Lung (tissue), 12 donors: Measurements from ENCODE around the gene CMSS1. TPM values are rescaled to one million over a fixed set of nuclear protein-coding genes. Genes with fewer than 3 reads are reported as not detected.

Source experiments
- ATAC-seq: fragments of 200-7000 bp; cut with Tn5 transposase; one replicate; pipeline ENCODE4 v1.9.1; 2020; ENCODE audit warnings: moderate number of reproducible peaks; ENCODE audit not compliant: insufficient read depth, low FRiP score
- DNase-seq, 3 donors: peaks; one replicate each; pipeline ENCODE4 v3.0.0-alpha.2; 2013 to 2017
- H3K27ac ChIP-seq, 2 donors: one replicate each; pipeline ENCODE4 v1.5.1; 2013; ENCODE audit warnings: mild to moderate bottlenecking in 2 of 2, moderate library complexity in 2 of 2, control low read depth in 1 of 2, inconsistent platforms in 1 of 2, low read depth in 1 of 2, low read length in 1 of 2
- H3K27me3 ChIP-seq, 3 donors: one replicate each; pipeline ENCODE4 v1.5.1; 2013; ENCODE audit warnings: low read length in 2 of 3; ENCODE audit not compliant: control insufficient read depth in 3 of 3, insufficient read depth in 3 of 3
- H3K36me3 ChIP-seq, 4 donors: one replicate each; pipeline ENCODE4 v1.5.1; 2013; ENCODE audit warnings: low read length in 4 of 4, mild to moderate bottlenecking in 1 of 4, moderate library complexity in 1 of 4; ENCODE audit not compliant: control insufficient read depth in 4 of 4, insufficient read depth in 4 of 4
- H3K4me1 ChIP-seq, 5 donors: one replicate each; pipeline ENCODE4 v1.5.1; 2013; ENCODE audit warnings: low read length in 5 of 5, mild to moderate bottlenecking in 2 of 5, moderate library complexity in 1 of 5; ENCODE audit not compliant: control insufficient read depth in 5 of 5, insufficient read depth in 5 of 5
- H3K4me3 ChIP-seq: one replicate; pipeline ENCODE4 v1.5.1; 2013; ENCODE audit warnings: mild to moderate bottlenecking, control low read depth, moderate library complexity
- H3K9ac ChIP-seq, 2 donors: one replicate each; pipeline ENCODE4 v1.5.1; 2013; ENCODE audit warnings: low read length in 2 of 2, control low read depth in 1 of 2; ENCODE audit not compliant: insufficient read depth in 1 of 2
- H3K9me3 ChIP-seq, 4 donors: one replicate each; pipeline ENCODE4 v1.5.1; 2013; ENCODE audit warnings: low read length in 3 of 4, mild to moderate bottlenecking in 1 of 4, moderate library complexity in 1 of 4; ENCODE audit not compliant: control insufficient read depth in 4 of 4, insufficient read depth in 3 of 4
- WGBS, 2 donors: extraction: QIAGEN DNeasy Blood & Tissue Kit; methylation state at CpG; one replicate each; pipeline ENCODE4 v1.1.7; 2013; 5-methylcytosine and 5-hydroxymethylcytosine counted together
- polyA plus RNA-seq, 2 donors: library from polyadenylated mRNA; stranded (reverse); fragments of 200-250 nt; gene quantifications; one replicate each; pipeline ENCODE4 v1.2.1, GENCODE V29; 2013
- total RNA-seq, 2 donors: library from RNA; depleted of rRNA in 1 of 2; stranded (reverse); fragments of >200 nt in 1 of 2; gene quantifications; one replicate each; pipeline ENCODE4 v1.2.1, GENCODE V29; 2014 to 2021
- TF ChIP-seq, protein P1 (sequence below): IDR thresholded peaks from 2 replicates; pipeline ENCODE4 v1.5.1; 2012; ENCODE audit warnings: mild to moderate bottlenecking; ENCODE audit errors: control extremely low read depth, extremely low read depth
- donor health status: control.
- donor health status: control.
- donor health status: Bipolar disorder and iron deficiency.
- donor health status: healthy.
- donor health status: DM: yes; HTN: yes; CAD: no.

Gene CMSS1
- total and polyA plus RNA-seq, 4 donors = 12.3 to 28.9 (median 22.6) TPM

DNA sequence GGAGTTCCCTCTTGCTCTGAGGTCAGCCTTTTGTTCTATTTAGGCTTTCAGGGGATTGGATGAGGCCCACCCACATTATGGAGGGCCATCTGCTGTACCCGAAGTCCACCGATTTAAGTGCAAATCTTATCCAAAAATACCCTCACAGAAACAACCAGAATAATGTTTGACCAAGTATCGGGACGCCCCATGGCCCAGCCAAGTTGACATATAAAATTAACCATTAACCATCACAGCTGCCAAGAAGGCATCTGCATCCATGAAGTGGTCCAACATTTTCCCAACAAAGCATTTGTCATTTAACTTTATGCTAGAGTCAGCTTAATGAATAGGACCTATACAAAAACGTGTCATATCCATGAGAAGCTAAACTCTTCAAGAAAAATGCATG, 396.9 kb downstream of the CMSS1 start:
- DNase-seq = no peak
- ATAC-seq = no peak
- WGBS, 2 donors = 85 to 96% methylated on average over 5 of the region's 5 CpGs
- Histone ChIP-seq H3K4me3 (no peak overlapping the region), H3K36me3 (no peaks in the 10 kb centered on the region), H3K4me1 (peaks cover 2 to 19% (median 9%) of the 10 kb centered on the region in 5 donors), H3K9ac (no peak overlapping the region), H3K27me3 (no peaks in the 10 kb centered on the region), H3K9me3 (no peaks in the 10 kb centered on the region), H3K27ac (no peak overlapping the region)
- TF ChIP-seq, protein P1, sequence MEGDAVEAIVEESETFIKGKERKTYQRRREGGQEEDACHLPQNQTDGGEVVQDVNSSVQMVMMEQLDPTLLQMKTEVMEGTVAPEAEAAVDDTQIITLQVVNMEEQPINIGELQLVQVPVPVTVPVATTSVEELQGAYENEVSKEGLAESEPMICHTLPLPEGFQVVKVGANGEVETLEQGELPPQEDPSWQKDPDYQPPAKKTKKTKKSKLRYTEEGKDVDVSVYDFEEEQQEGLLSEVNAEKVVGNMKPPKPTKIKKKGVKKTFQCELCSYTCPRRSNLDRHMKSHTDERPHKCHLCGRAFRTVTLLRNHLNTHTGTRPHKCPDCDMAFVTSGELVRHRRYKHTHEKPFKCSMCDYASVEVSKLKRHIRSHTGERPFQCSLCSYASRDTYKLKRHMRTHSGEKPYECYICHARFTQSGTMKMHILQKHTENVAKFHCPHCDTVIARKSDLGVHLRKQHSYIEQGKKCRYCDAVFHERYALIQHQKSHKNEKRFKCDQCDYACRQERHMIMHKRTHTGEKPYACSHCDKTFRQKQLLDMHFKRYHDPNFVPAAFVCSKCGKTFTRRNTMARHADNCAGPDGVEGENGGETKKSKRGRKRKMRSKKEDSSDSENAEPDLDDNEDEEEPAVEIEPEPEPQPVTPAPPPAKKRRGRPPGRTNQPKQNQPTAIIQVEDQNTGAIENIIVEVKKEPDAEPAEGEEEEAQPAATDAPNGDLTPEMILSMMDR = no peak

DNA sequence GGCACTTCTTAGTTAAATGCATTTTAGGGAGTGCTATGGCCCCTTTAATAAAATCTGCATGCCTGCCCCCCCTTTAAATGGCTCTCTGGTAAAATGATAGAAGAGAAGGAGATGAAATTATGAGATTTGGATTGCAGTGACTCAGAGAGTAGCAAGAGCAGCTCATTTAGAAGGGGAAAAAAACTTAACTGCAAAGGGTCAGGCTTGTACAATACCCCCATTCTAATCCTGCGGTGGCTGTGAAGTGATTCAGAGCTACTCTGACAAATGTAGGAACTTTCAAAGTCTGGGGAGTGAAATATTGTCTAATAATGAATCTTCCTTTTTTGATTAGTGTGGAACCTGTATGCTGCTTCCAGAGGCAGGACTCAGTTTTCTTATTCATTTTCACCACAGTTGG, 399.1 kb downstream of the CMSS1 start:
- TF ChIP-seq, protein P1 = no peak
- Histone ChIP-seq H3K36me3 (no peaks in the 10 kb centered on the region), H3K4me3 (no peak overlapping the region), H3K27me3 (no peaks in the 10 kb centered on the region), H3K9me3 (peaks cover 0 to 4% (median 0%) of the 10 kb centered on the region in 4 donors), H3K9ac (no peak overlapping the region), H3K27ac (no peak overlapping the region), H3K4me1 (peaks cover 0 to 3% (median 0%) of the 10 kb centered on the region in 5 donors)
- ATAC-seq = no peak
- no peak for DNase-seq
- 73 to 95% methylated on average over 1 of the region's 1 CpG for WGBS, 2 donors

DNA sequence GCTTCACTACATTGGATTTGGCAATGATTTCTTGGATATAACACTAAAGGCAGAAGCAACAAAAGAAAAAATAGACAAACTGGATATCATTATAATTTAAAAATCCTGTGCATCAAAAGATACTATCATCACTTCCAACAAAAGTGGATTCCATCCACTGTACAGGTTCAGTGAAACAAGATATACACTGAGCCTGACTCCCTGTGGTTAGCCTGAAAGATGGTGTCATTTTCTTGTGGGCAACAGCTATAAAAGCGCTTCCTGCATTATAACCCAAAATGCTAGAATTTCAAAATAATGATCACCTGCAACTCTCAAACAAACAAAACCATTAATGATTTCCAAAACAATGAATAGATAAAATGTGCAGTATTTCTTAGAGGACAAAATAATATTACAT, 403.5 kb downstream of the CMSS1 start:
- Histone ChIP-seq H3K27ac (no peak overlapping the region), H3K4me1 (no peaks in the 10 kb centered on the region), H3K4me3 (no peak overlapping the region), H3K9ac (no peak overlapping the region), H3K9me3 (peaks cover 0 to 4% (median 0%) of the 10 kb centered on the region in 4 donors), H3K27me3 (no peaks in the 10 kb centered on the region), H3K36me3 (no peaks in the 10 kb centered on the region)
- 95 to 97% methylated on average over 1 of the region's 1 CpG for WGBS, 2 donors
- TF ChIP-seq, protein P1 = no peak
- no peak for DNase-seq
- ATAC-seq = no peak

DNA sequence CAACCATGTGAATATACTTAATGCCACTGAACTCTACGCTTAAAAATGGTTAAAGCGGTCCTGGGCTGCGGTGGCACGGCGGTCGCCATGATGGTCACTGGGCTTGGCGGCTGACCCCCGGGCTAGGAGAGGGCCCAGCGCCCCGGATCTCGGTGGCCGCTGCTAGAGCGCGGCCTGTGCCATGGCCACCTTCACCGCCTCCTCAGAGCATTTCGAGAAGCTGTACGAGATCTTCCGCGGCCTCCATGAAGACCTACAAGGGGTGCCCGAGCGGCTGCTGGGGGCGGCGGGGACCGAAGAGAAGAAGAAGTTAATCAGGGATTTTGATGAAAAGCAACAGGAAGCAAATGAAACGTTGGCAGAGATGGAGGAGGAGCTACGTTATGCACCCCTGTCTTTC, 407.5 kb downstream of the CMSS1 start:
- WGBS, 2 donors = 95 to 96% methylated on average over 26 of the region's 26 CpGs
- Histone ChIP-seq H3K4me1 (peaks cover 0 to 12% (median 0%) of the 10 kb centered on the region in 5 donors), H3K36me3 (no peaks in the 10 kb centered on the region), H3K9me3 (peaks cover 0 to 4% (median 0%) of the 10 kb centered on the region in 4 donors), H3K27ac (no peak overlapping the region), H3K27me3 (no peaks in the 10 kb centered on the region), H3K4me3 (no peak overlapping the region), H3K9ac (no peak overlapping the region)
- TF ChIP-seq, protein P1 = no peak
- ATAC-seq (no peak), DNase-seq (no peak)
